ENCODE data around the gene PCBP2.

- no peak for TF ChIP-seq CTCF (IDR thresholded peaks at IDR 0.05)
- no peak for TF ChIP-seq POLR2A (IDR thresholded peaks at IDR 0.05)
- no peak for TF ChIP-seq POLR2AphosphoS5 (IDR thresholded peaks at IDR 0.05)
These were observed 4.9 kb downstream of the PCBP2 start for GRCh38 chr12:53456654-53457366.

All from prostate gland (tissue), 2 donors.